HepG2 (cell line): ENCODE data around the gene SMYD1. TPM values are rescaled to one million over a fixed set of nuclear protein-coding genes. Genes with fewer than 3 reads are reported as not detected.
A peak's percentile ranks its signal among the peaks of the same experiment; 100 is the strongest.

ENCODE experiments used
- ATAC-seq: fragments of 200-7000 bp; cut with Tn5 transposase; 3 replicates; pipeline ENCODE4 v1.9.1; 2020; ENCODE audit warnings: mild to moderate bottlenecking, moderate library complexity
- BruUV-seq: library from RNA; stranded (reverse); fragments of 400-500 nt; replicated peaks from 2 replicates; lab custom pipeline; 2021; lab: Mats Ljungman, UMichigan
- CTCF ChIA-PET: fragments of 300-600 bp; formaldehyde crosslinking; extraction: SDS; loops from one replicate; lab custom pipeline; 2021; ENCODE audit warnings: low total read pairs, inconsistent platforms, low intra/inter-chr PET ratio; lab: Yijun Ruan, JAX
- POLR2A ChIA-PET: fragments of 350-600 bp; sonication (Branson Sonifier 250); formaldehyde crosslinking; loops from one replicate; lab custom pipeline; 2020; ENCODE audit warnings: antibody characterized with exemption, inconsistent platforms; lab: Yijun Ruan, JAX
- DNase-seq: peaks from one replicate; pipeline ENCODE4 v3.0.0-alpha.2; 2015; ENCODE audit warnings: low spot score
- FAIRE-seq: peaks from 3 replicates; lab custom pipeline; 2011; peaks lifted over from hg19 to GRCh38; lab: Jason Lieb, UNC
- H2AFZ ChIP-seq: one replicate; pipeline ENCODE4 v1.6.1; 2011; ENCODE audit warnings: low read length, inconsistent platforms
- H3K27ac ChIP-seq: fragments of 300-600 bp; 3 replicates; pipeline ENCODE4 v1.8.0; 2011; ENCODE audit warnings: mixed run types, mild to moderate bottlenecking, mixed read lengths, low read length, inconsistent platforms; ENCODE audit not compliant: insufficient read depth; ENCODE audit errors: extremely low read length
- H3K27me3 ChIP-seq, 2 experiments: fragments of 200-600 bp in 1 of 2; 2 replicates in 1 of 2; 3 replicates in 1 of 2; pipeline versions ENCODE4 v1.6.0 to v1.8.0; 2011; ENCODE audit warnings: low read length in 2 of 2, mild to moderate bottlenecking in 2 of 2, moderate library complexity in 2 of 2, inconsistent platforms in 1 of 2; ENCODE audit not compliant: insufficient read depth in 2 of 2, control insufficient read depth in 1 of 2
- H3K36me3 ChIP-seq, 2 experiments: fragments of 200-600 bp in 1 of 2; replicated peaks in 1 of 2; 2 replicates in 1 of 2; 3 replicates in 1 of 2; pipeline versions ENCODE4 v1.5.1 to v1.8.0; 2011; ENCODE audit warnings: low read length in 2 of 2, inconsistent platforms in 1 of 2; ENCODE audit not compliant: insufficient read depth in 2 of 2, control insufficient read depth in 1 of 2
- H3K4me1 ChIP-seq: 2 replicates; pipeline ENCODE4 v1.5.1; 2012; ENCODE audit warnings: low read length, inconsistent platforms; ENCODE audit not compliant: insufficient read depth
- H3K4me2 ChIP-seq: 2 replicates; pipeline ENCODE4 v1.6.0; 2011; ENCODE audit warnings: low read depth, low read length, inconsistent platforms
- H3K4me3 ChIP-seq, 3 experiments: fragments of 200-600 bp in 1 of 3; sonication (generic), shearing (Covaris generic) in 1 of 3; replicated peaks in 1 of 3; 2 replicates each; pipeline ENCODE4 v1.5.1; 2011 to 2016; ENCODE audit warnings: low read length in 3 of 3, inconsistent platforms in 2 of 3, low read depth in 2 of 3, mild to moderate bottlenecking in 2 of 3, control low read depth in 1 of 3, mixed read lengths in 1 of 3; ENCODE audit not compliant: insufficient read depth in 1 of 3
- H3K79me2 ChIP-seq: one replicate; pipeline ENCODE4 v1.6.1; 2011; ENCODE audit warnings: low read length, inconsistent platforms; ENCODE audit not compliant: insufficient read depth
- H3K9ac ChIP-seq: 2 replicates; pipeline ENCODE4 v1.6.0; 2011; ENCODE audit warnings: mild to moderate bottlenecking, low read depth, low read length, inconsistent platforms; ENCODE audit not compliant: insufficient read depth
- H3K9me3 ChIP-seq: 2 replicates; pipeline ENCODE4 v1.5.1; 2012; ENCODE audit warnings: mild to moderate bottlenecking, low read length
- H4K20me1 ChIP-seq: 2 replicates; pipeline ENCODE4 v1.6.0; 2011; ENCODE audit warnings: inconsistent platforms, mild to moderate bottlenecking, low read length, moderate library complexity; ENCODE audit not compliant: insufficient read depth
- ARID2 ChIP-seq: sonication (generic); formaldehyde crosslinking; IDR thresholded peaks from 2 replicates; pipeline ENCODE4 v1.8.1; 2022; ENCODE audit warnings: mild to moderate bottlenecking, missing genetic modification reagents, borderline replicate concordance
- DZIP1 ChIP-seq: sonication (generic); formaldehyde crosslinking; IDR thresholded peaks from 2 replicates; pipeline ENCODE4 v1.5.0; 2020; ENCODE audit warnings: mild to moderate bottlenecking, missing genetic modification reagents
- KAT8 ChIP-seq: IDR thresholded peaks from 2 replicates; pipeline ENCODE4 v1.6.1; 2016; ENCODE audit warnings: missing genetic modification reagents, missing compliant biosample characterization
- PRMT3 ChIP-seq: sonication (generic); formaldehyde crosslinking; IDR thresholded peaks from 2 replicates; pipeline ENCODE4 v1.8.1; 2022; ENCODE audit warnings: low read depth, mild to moderate bottlenecking, moderate library complexity, missing genetic modification reagents, borderline replicate concordance
- RNF219 ChIP-seq: sonication (generic); formaldehyde crosslinking; IDR thresholded peaks from 2 replicates; pipeline ENCODE4 v1.5.0; 2020; ENCODE audit warnings: mild to moderate bottlenecking, missing genetic modification reagents
- SAP130 ChIP-seq: IDR thresholded peaks from 2 replicates; pipeline ENCODE4 v1.6.1; 2016; ENCODE audit warnings: low read depth
- ZNF816 ChIP-seq: sonication (generic); formaldehyde crosslinking; IDR thresholded peaks from 2 replicates; pipeline ENCODE4 v1.8.0; 2022; ENCODE audit warnings: missing genetic modification reagents, mild to moderate bottlenecking, borderline replicate concordance
- WGBS: methylation state at CpG from one replicate; pipeline ENCODE4 v1.1.6; 2017; ENCODE audit warnings: low lambda C conversion rate; 5-methylcytosine and 5-hydroxymethylcytosine counted together
- in situ Hi-C: cut with HindIII; loops from 2 replicates; pipeline ENCODE4 v1.10.0; 2017; ENCODE audit warnings: low pct_unique_long_range_greater_than_20kb; ENCODE audit not compliant: extremely low pct_ligation_motif_present
- intact Hi-C: fragments of 100-400 bp; cut with micrococcal nuclease; formaldehyde crosslinking; loops from one replicate; pipeline ENCODE4 v1.10.0; 2022; ENCODE audit not compliant: unreplicated experiment
- polyA plus RNA-seq, 8 experiments: library from polyadenylated mRNA; depleted of rRNA in 3 of 8; stranded (reverse) in 7 of 8; unstranded in 1 of 8; fragments of >200 nt; fragmentation: Illumina TruSeq in 4 of 8; extraction: Trizol in 4 of 8; gene quantifications; 2 replicates each; pipeline versions ENCODE4 v1.2.1 to v1.2.3, GENCODE V29; 2011 to 2016; ENCODE audit warnings: low read depth in 4 of 8, missing spikeins in 1 of 8, mixed read lengths in 1 of 8; ENCODE audit not compliant: insufficient read depth in 1 of 8
- total RNA-seq, 5 experiments: library from RNA; depleted of rRNA; stranded (reverse); fragments of >200 nt; fragmentation: Illumina TruSeq; extraction: Trizol; gene quantifications; 2 replicates each; pipeline ENCODE4 v1.2.3, GENCODE V29; 2016; ENCODE audit warnings: low read depth in 1 of 5
- TF ChIP-seq, protein P1 (sequence below): sonication (generic); formaldehyde crosslinking; IDR thresholded peaks from 2 replicates; pipeline ENCODE4 v1.9.0; 2021; ENCODE audit warnings: missing genetic modification reagents, mild to moderate bottlenecking, borderline replicate concordance

Gene SMYD1
- total and polyA plus RNA-seq, 2 of the 13 experiments (the other 11 are each of a cell fraction or from before 2014, with no cell fraction given): not detected

- Histone ChIP-seq H3K9ac (no peak overlapping the region), H3K9me3 (no peaks in the 10 kb centered on the region), H3K27me3 (peaks cover 0 to 4% of the 10 kb centered on the region in 2 experiments; a peak in 1 of 5 replicates), H3K4me1 (peaks cover 40% of the 10 kb centered on the region), H3K4me2 (no peak overlapping the region), H3K36me3 (peaks cover 11 to 14% of the 10 kb centered on the region in 2 experiments; a peak in 4 of 5 replicates), H2AFZ (no peak overlapping the region), H3K4me3 (no peak overlapping the region), H4K20me1 (peaks cover 41% of the 10 kb centered on the region), H3K27ac (peak overlapping the region; percentile 1), H3K79me2 (peaks cover 15% of the 10 kb centered on the region)
- peak; percentile 20 for ATAC-seq
- in situ Hi-C loops: no loop called here
- POLR2A ChIA-PET: no interaction called here
- CTCF ChIA-PET: no interaction called here
- no peak for DNase-seq
- TF ChIP-seq KAT8 (no peak), SAP130 (no peak), ARID2 (CRISPR knock-in tag) (no peak), PRMT3 (0 out of 2 replicates have a peak, but pooled peaks have one; percentile 69), ZNF816 (CRISPR knock-in tag) (0 out of 2 replicates have a peak, but pooled peaks have one; percentile 2), DZIP1 (CRISPR knock-in tag) (no peak), RNF219 (CRISPR knock-in tag) (no peak)
- TF ChIP-seq, protein P1, sequence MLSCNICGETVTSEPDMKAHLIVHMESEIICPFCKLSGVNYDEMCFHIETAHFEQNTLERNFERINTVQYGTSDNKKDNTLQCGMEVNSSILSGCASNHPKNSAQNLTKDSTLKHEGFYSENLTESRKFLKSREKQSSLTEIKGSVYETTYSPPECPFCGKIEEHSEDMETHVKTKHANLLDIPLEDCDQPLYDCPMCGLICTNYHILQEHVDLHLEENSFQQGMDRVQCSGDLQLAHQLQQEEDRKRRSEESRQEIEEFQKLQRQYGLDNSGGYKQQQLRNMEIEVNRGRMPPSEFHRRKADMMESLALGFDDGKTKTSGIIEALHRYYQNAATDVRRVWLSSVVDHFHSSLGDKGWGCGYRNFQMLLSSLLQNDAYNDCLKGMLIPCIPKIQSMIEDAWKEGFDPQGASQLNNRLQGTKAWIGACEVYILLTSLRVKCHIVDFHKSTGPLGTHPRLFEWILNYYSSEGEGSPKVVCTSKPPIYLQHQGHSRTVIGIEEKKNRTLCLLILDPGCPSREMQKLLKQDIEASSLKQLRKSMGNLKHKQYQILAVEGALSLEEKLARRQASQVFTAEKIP: no peak
- no peak for FAIRE-seq
- intact Hi-C loops: loop anchor here (2.0 kb wide), 2 partner anchors 17 to 53 kb away; no protein-coding TSS in a partner anchor
- WGBS: 75% methylated on average over 4 of the region's 4 CpGs
- no TSS peak for BruUV-seq
Observed at GRCh38 chr2:88121678-88122077, 54.1 kb downstream of the SMYD1 start.
